ENCODE results near the gene IMPDH1. TPM values are rescaled to one million over a fixed set of nuclear protein-coding genes. Genes with fewer than 3 reads are reported as not detected.

Gene IMPDH1
- total RNA-seq, 1 donor from 2014 or later, result 52.3 TPM

- H3K27ac ChIP-seq, result no peak overlapping the region
- no peak for DNase-seq (ENCODE audit: extremely low spot score in 2 of 2)
- TF ChIP-seq POLR2AphosphoS5 (IDR thresholded peaks at IDR 0.05; ENCODE audit: insufficient read depth in 1 of 2, low read depth in 1 of 2), result no peak
- no peaks in the 10 kb centered on the region for H3K27me3 ChIP-seq
- H3K9me3 ChIP-seq, result no peaks in the 10 kb centered on the region
- no peaks in the 10 kb centered on the region for H3K4me1 ChIP-seq
- H3K36me3 ChIP-seq, result peaks cover 4 to 78% of the 10 kb centered on the region in 2 donors
- intact Hi-C loops (cut with DNase I), result no loop called here
- H3K4me3 ChIP-seq, result no peak overlapping the region
These were observed 13.4 kb downstream of the IMPDH1 start for GRCh38 chr7:128396357-128396756.

DNA sequence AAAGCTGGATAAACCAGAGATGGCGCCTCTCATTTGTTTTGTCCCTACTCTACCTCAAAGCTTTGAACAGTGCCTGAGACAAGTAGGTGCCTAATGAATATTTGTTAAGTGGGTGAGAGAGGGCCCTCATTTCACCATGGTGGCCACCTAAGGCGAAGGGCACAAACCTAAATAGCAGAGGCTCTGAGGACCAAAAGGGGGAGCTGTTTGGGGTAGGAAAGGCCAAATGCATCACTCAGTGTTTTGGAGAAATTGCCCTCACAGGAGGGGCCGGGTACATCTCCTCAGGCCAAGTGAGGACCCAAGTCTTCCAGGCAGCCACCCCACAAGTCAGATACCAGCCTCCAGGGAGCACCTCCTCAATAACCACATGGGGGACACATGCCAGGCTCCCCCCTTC lies 14.0 kb downstream of the IMPDH1 start:
- Histone ChIP-seq H3K9me3 (no peaks in the 10 kb centered on the region), H3K4me3 (no peak overlapping the region), H3K27ac (no peak overlapping the region), H3K27me3 (no peaks in the 10 kb centered on the region), H3K36me3 (peaks cover 4 to 75% of the 10 kb centered on the region in 2 donors), H3K4me1 (no peaks in the 10 kb centered on the region)
- TF ChIP-seq CTCF (IDR thresholded peaks at IDR 0.05) (no peak), POLR2A (IDR thresholded peaks at IDR 0.05) (no peak), POLR2AphosphoS5 (IDR thresholded peaks at IDR 0.05; ENCODE audit: insufficient read depth in 1 of 2, low read depth in 1 of 2) (no peak)
- no peak for DNase-seq (ENCODE audit: extremely low spot score in 2 of 2)
- intact Hi-C loops (cut with DNase I), result no loop called here

DNA sequence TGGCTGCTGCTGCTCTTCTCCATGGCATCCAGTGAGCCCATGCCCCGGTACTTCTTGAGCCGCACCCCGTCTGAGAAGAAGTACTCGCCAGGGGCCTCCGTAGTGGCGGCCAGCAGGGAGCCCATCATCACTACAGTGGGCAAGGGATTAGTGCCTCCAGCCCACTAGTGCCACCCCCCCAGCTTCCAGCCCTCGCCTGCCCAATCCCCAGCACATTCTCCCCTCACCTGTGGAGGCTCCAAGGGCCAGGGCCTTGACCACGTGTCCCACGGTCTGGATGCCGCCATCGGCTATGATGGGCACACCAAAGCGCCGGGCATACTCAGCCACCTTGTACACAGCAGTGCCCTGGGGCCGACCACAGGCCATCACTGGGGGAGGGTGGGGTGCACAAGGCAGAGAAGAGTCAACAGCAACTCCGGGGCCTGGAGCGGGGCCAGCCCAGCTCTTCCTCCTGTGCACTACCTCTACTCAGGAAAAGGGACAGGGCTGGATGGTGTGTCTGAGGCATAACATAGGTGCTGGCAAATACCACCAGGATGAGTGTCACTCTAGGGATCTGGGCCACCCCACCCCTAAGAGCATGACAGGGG lies 14.8 kb downstream of the IMPDH1 start:
- H3K27me3 ChIP-seq, result no peaks in the 10 kb centered on the region
- no peak for TF ChIP-seq POLR2AphosphoS5 (IDR thresholded peaks at IDR 0.05; ENCODE audit: insufficient read depth in 1 of 2, low read depth in 1 of 2)
- TF ChIP-seq POLR2A (IDR thresholded peaks at IDR 0.05), result no peak
- TF ChIP-seq CTCF (IDR thresholded peaks at IDR 0.05), result no peak
- no peak for DNase-seq (ENCODE audit: extremely low spot score in 2 of 2)
- H3K36me3 ChIP-seq, result peaks cover 4 to 68% of the 10 kb centered on the region in 2 donors
- H3K9me3 ChIP-seq, result no peaks in the 10 kb centered on the region
- H3K27ac ChIP-seq, result no peak overlapping the region
- intact Hi-C loops (cut with DNase I), result no loop called here
- no peak overlapping the region for H3K4me3 ChIP-seq
- no peaks in the 10 kb centered on the region for H3K4me1 ChIP-seq

GRCh38 chr7:128393526-128394330 lies 16.1 kb downstream of the IMPDH1 start:
- no peak for DNase-seq (ENCODE audit: extremely low spot score in 2 of 2)
- H3K27ac ChIP-seq, result no peak overlapping the region
- H3K36me3 ChIP-seq, result peaks cover 4 to 62% of the 10 kb centered on the region in 2 donors
- no peaks in the 10 kb centered on the region for H3K9me3 ChIP-seq
- intact Hi-C loops (cut with DNase I), result no loop called here
- no peaks in the 10 kb centered on the region for H3K27me3 ChIP-seq
- H3K4me3 ChIP-seq, result no peak overlapping the region
- TF ChIP-seq POLR2A (IDR thresholded peaks at IDR 0.05) (no peak), POLR2AphosphoS5 (IDR thresholded peaks at IDR 0.05; ENCODE audit: insufficient read depth in 1 of 2, low read depth in 1 of 2) (no peak), CTCF (IDR thresholded peaks at IDR 0.05) (no peak)
- H3K4me1 ChIP-seq, result no peaks in the 10 kb centered on the region

GRCh38 chr7:128392446-128393327 lies 17.1 kb downstream of the IMPDH1 start:
- H3K4me1 ChIP-seq, result no peaks in the 10 kb centered on the region
- DNase-seq (ENCODE audit: extremely low spot score in 2 of 2), result no peak
- no peaks in the 10 kb centered on the region for H3K27me3 ChIP-seq
- H3K9me3 ChIP-seq, result no peaks in the 10 kb centered on the region
- H3K4me3 ChIP-seq, result no peak overlapping the region
- H3K36me3 ChIP-seq, result peaks cover 0 to 54% of the 10 kb centered on the region in 2 donors
- TF ChIP-seq POLR2A (IDR thresholded peaks at IDR 0.05) (no peak), CTCF (IDR thresholded peaks at IDR 0.05) (no peak), POLR2AphosphoS5 (IDR thresholded peaks at IDR 0.05; ENCODE audit: insufficient read depth in 1 of 2, low read depth in 1 of 2) (no peak)
- H3K27ac ChIP-seq, result no peak overlapping the region
- intact Hi-C loops (cut with DNase I), result no loop called here

Data from vagina (tissue), 2 donors.